Measurements from ENCODE around the gene USP51. TPM values are rescaled to one million over a fixed set of nuclear protein-coding genes. Genes with fewer than 3 reads are reported as not detected.

USP51 gene
- 1.2 and 1.5 TPM in 2 replicates for total RNA-seq

GRCh38 chrX:55489314-55490009, at the start of gene USP51:
Gene USP51, minus strand, starts transcription at chrX:55489848. Its CDS starts 909 bp downstream, at chrX:55488939.

DNA sequence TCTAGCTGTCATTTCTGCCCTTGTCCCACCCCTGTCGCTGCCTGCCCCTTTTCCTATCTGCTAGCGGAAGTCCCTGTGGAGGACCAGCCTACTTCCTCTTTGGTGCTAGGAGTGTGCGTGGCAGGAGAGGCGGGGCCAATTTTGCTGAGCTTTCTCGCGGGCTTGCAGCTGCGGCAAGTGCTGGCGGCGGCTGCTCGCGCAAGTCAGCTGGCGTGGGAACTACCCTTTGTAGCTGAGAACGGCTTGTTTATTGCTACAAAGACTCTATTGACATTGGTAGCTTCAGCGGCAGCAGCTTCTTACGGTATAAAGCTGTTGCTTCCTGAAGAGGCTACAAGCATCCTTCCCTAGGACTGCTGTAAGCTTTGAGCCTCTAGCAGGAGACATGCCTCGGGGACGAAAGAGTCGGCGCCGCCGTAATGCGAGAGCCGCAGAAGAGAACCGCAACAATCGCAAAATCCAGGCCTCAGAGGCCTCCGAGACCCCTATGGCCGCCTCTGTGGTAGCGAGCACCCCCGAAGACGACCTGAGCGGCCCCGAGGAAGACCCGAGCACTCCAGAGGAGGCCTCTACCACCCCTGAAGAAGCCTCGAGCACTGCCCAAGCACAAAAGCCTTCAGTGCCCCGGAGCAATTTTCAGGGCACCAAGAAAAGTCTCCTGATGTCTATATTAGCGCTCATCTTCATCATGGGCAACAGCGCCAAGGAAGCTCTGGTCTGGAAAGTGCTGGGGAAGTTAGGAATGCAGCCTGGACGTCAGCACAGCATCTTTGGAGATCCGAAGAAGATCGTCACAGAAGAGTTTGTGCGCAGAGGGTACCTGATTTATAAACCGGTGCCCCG, 37.4 kb downstream of the USP51 start, which contains the start of gene MAGEH1:
Gene MAGEH1 (plus strand): TSS at position 138 of the 843 bp plus-strand sequence. CDS start 248 bp downstream, at position 386.

Other genes with a start within 250 kb of the USP51 start
- not detected in 2 replicates for gene PAGE3, start 224.9 kb downstream of the USP51 start, total RNA-seq
- gene MAGEH1, start 37.7 kb downstream of the USP51 start, total RNA-seq: 45.7 and 46.8 TPM in 2 replicates
- not detected in 2 replicates for gene FOXR2, start 133.6 kb upstream of the USP51 start, total RNA-seq
- 41.7 and 50.3 TPM in 2 replicates for gene RRAGB, start 227.9 kb upstream of the USP51 start, total RNA-seq

Data from aortic smooth muscle cell (primary cell).